ENCODE results near the gene RTRAF.
A peak's percentile ranks its signal among the peaks of the same experiment; 100 is the strongest.

Gene RTRAF

GRCh38 chr14:52020866-52021717, 31.7 kb downstream of the RTRAF start:
- DNase-seq (ENCODE audit: low read depth) = no peak

GRCh38 chr14:52021957-52022600, 32.7 kb downstream of the RTRAF start:
- DNase-seq (ENCODE audit: low read depth) = no peak

GRCh38 chr14:52023518-52023917, 34.2 kb downstream of the RTRAF start:
- DNase-seq (ENCODE audit: low read depth) = no peak

GRCh38 chr14:52025310-52025709, 36.0 kb downstream of the RTRAF start:
- no peak for DNase-seq (ENCODE audit: low read depth)

- no peak for DNase-seq (ENCODE audit: low read depth)
Observed at GRCh38 chr14:52026017-52026660, 36.8 kb downstream of the RTRAF start.

GRCh38 chr14:52026901-52027300, 37.6 kb downstream of the RTRAF start:
- no peak for DNase-seq (ENCODE audit: low read depth)

GRCh38 chr14:52029881-52030280, 40.5 kb downstream of the RTRAF start:
- DNase-seq (ENCODE audit: low read depth) = no peak

- no peak for DNase-seq (ENCODE audit: low read depth)
Observed at GRCh38 chr14:52031781-52032180, 42.4 kb downstream of the RTRAF start.

- no peak for DNase-seq (ENCODE audit: low read depth)
Observed at GRCh38 chr14:52032204-52032801, 43.0 kb downstream of the RTRAF start.

- DNase-seq (ENCODE audit: low read depth) = no peak
Observed at GRCh38 chr14:52033101-52033642, 43.8 kb downstream of the RTRAF start.

- no peak for DNase-seq (ENCODE audit: low read depth)
Observed at GRCh38 chr14:52039124-52039815, 49.9 kb downstream of the RTRAF start.

- no peak for DNase-seq (ENCODE audit: low read depth)
Observed at GRCh38 chr14:52040598-52040997, 51.3 kb downstream of the RTRAF start.

- DNase-seq (ENCODE audit: low read depth) = no peak
Observed at GRCh38 chr14:52042371-52043289, 53.3 kb downstream of the RTRAF start.

- peak; percentile 14 for DNase-seq (ENCODE audit: low read depth)
Observed at GRCh38 chr14:52043690-52044089, 54.3 kb downstream of the RTRAF start.

GRCh38 chr14:52044791-52045522, 55.6 kb downstream of the RTRAF start:
- DNase-seq (ENCODE audit: low read depth) = no peak

GRCh38 chr14:52046376-52046917, 57.1 kb downstream of the RTRAF start:
- DNase-seq (ENCODE audit: low read depth) = no peak

- no peak for DNase-seq (ENCODE audit: low read depth)
Observed at GRCh38 chr14:52048116-52048515, 58.8 kb downstream of the RTRAF start.

- DNase-seq (ENCODE audit: low read depth) = no peak
Observed at GRCh38 chr14:52048641-52049204, 59.4 kb downstream of the RTRAF start.

GRCh38 chr14:52049271-52049670, 59.9 kb downstream of the RTRAF start:
- DNase-seq (ENCODE audit: low read depth) = no peak
